DMS153 treated with DMSO at 0.1 percent for 48 hours (cell line): ENCODE results near the gene SNAP29.
"Not testable (repeated sequence)": the region's sequence is repeated elsewhere in the genome, so short reads cannot be mapped to it uniquely, and the experiment has no call there.

Source experiments
- DNase-seq: peaks from one replicate; lab custom pipeline; 2025; ENCODE audit not compliant: unreplicated experiment; lab: John Stamatoyannopoulos, UW

The SNAP29 gene

DNA sequence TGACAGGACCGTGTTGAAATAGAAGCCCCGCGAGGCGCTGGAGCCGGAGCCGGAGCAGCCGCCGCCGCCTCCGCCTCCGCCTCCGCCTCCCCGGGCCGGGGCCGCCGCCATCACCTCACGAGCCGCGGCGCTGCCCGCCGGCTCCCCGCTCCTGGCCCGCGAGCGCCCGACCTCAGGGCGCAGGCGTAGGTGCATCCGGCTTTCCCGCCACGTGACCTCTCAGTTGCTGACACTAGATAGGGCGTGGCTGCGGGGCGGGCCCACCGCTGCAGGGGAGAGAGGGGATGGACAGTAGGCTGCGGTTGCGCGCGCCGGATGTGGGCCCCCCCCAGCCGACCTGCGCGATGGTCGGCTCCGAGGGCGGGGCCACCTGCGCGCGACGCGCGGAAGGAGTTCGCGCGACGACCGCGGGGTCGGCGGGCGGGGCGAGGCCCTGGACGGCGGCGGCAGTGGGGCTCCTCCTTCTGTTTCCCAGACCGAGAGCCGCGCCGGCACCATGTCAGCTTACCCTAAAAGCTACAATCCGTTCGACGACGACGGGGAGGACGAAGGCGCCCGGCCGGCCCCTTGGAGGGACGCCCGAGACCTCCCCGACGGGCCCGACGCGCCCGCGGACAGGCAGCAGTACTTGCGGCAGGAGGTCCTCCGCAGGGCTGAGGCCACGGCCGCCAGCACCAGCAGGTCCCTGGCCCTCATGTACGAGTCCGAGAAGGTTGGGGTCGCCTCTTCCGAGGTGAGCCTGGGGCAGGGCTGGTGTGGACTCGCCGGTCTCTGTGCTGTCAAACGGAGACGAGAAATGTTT is at the start of gene SNAP29, which contains the start of gene PI4KA:
SNAP29 (plus strand) TSS at position 393 of the 802 bp plus-strand sequence; CDS start at position 497, 104 bp downstream.
PI4KA (minus strand) TSS at position 197 of the 802 bp plus-strand sequence; CDS start at position 111, 86 bp downstream.
- DNase-seq = peak; percentile 87

DNA sequence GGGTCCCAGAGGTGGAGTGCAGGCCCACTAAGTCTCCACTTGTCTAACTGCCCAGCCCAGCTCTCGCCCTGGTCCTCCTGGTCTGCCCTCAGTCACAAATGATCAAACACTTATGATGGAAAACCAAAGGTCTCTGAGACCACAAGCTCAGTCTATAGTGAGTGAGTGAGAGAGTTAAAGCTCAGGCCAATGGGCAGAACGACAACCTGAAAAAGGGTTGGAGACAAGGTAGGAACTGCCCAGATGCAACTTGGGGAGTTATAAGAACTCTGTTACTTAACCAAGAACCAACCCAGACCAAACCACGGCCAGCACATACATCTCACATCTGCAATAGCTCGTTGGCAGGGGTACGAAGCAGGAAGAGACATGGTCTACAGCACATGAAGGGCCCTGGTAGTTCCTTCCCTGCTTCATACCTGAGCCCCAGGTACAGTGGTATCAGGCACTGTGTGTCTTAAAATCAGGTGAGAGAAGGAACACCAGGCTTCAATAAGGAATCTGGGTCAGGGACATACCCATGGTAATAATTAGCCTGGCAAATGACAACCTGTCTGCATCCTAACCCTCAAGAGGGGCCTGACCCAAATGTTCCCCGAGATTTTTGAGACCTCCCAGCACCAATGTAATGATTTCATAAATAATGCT is 49.1 kb upstream of the SNAP29 start:
- no peak for DNase-seq

DNA sequence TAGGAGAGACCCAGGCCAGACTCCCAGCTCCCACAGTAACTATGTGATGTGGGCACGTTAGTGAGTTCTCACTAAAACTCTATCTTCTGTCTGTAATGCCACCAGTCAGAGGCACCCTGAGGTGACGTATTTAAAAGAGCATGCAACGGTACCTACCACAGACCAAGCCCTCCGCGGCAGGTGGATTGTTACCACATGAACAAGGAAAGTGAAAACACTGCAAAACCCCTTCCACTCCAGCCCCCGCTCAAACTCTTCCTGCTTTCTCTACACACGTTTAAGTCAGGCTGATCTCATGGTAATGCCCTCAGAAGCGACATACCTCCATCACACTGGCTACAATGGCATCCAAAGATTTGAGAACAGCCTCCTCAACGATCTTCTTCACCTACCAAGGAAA is 48.2 kb upstream of the SNAP29 start:
- no peak for DNase-seq

DNA sequence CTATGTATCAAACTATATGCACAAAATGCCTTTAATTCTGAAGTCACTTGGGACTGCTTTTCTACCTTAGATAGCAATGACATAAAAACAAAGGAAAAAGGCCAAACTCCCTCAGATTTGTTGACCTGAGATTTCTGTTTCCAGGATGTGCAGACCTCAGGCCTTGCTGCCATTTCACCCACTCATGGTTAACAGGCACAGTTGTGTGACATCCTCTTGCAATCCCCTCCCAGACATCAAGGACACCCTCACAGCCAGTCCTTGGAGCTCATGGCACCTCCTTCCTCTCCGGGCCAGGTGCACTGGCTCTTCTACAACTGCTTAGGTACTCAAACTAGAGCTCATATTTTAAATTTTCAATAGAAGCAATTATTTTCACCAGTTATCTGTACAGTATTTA is 47.6 kb upstream of the SNAP29 start:
- DNase-seq = no peak

DNA sequence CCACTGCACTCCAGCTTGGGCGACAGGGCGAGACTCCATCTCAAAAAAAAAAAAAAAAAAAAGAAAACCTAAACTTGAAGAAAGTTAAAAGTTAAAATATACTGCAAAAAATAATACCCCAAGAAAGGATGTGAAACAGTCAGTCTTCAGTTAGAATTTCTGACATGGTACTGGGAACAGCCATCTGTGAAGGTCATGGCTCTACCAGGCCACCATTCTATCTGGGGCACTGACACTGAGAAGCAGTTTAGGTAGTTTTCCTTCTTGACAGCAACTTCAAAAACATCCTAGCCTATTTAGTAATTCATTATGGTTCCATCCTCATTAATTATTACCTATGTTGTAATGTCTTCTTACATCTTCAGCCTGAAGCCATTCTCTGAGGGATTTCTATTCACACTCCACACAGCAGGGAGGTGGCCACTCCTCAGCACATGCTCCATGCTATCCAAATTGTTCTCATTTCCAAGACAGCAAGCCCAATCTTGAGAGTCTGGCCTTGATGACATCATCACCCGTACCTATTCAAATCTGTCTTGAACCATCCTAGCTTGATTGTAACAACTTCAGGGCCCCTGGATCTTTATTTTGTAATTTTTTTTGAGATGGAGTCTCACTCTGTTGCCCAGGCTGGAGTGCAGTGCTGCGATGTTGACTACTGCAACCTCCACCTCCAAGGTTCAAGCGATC is 46.7 kb upstream of the SNAP29 start:
- no peak for DNase-seq

DNA sequence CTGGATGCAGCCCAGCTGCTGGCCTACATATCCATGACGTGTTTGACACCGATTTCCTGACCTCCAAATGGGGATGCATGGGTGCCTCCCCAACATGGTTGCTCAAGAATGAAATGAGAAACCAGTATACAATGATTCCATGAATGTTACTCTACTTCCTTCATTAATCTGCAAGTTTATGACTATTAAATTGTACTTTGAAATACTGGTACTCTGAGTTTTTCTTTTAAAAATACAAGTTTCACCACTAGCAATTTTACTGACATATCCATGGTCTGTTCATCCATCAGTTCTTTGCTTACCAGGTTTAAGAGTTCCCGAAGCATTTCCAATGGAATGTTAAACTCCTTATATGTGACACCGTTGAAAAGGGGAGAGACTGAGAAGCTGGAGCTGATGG is 45.8 kb upstream of the SNAP29 start:
- DNase-seq = no peak

DNA sequence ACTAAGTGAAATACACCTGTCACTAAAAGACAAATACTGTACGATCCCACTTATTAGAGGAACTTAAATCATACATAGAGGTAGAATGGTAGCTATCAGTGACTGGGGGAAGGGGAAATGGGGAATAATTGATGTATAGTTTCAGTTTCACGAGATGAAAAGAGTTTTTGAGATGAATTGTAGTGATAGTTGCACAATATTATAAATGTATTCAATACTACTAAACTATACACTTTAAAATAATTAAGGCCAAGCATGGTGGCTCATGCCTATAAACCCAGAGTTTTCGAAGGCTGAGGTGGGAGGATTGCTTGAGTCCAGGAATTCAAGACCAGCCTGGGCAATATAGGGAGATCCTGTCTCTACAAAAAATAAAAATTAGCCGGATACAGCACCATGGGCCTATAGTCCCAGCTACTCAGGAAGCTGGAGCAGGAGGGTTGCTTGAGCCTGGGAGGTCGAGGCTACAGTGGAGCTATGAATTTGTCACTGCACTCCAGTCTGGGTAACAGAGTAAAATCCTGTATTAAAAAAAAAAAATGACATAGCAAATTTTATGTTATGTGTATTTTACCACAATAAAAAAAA is 44.5 kb upstream of the SNAP29 start:
- no peak for DNase-seq

DNA sequence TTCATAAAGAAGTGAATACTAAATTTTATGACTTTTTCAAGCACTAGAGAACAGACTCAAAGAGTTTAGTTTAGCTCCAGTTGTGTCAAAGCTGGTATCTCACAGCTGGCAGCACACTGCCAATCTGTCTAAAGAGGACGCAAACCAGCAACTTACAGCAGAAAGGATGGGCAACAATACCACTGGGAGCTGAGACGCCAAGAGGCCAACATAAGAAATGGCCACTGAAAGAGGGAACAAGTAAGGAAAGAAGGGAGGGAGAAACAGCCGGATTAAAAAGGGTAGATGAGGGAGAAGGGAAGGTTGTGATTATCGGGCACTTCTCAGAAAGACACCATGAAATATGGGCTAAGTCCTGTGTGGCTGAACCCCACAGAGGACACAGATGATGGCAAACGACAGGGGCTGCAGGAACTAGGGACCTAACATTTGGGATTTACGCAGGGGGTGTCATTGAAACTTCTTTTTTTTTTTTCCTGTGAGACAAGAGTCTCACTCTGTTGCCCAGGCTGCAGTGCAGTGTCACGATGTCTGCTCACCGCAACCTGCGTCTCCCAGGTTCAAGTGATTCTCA is 43.2 kb upstream of the SNAP29 start:
- DNase-seq = no peak

DNA sequence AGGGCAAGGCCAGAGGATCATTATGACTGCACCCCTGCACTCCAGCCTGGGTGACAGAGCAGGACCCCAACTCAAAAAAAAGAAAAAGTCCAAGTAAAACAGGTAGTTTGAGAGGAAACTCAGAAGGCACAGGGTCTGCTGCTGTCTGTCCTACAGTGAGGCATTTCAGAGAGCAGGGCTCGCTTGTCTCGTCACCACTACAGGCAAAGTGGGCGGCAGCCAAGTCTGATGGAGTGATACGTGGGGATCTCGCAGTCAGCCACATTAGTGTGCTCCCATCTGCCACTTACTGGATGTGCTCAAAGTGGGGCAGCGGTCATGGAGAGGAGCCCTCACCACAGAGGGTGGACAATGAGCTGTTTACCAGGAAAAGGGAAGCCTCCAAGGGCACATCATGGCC is 42.2 kb upstream of the SNAP29 start:
- DNase-seq = no peak

DNA sequence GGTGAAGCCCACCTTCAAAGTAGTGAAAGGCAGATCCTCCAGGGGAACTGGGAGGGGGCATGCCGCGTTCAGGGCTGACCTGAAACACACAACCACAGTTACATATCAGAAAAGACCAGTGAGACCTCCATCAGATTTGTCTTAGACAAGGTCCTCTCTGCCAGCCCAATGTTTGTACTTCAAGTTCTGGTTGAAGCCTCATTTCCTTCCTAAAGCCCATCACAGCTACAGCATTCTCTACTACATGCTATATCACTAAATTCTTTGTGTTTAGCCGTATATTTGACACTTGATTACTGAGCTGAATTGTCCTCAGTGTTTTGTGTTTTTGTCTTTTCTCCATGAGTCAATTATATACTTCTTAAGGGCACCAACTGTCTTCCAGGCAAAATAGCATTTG is 40.3 kb upstream of the SNAP29 start:
- no peak for DNase-seq

DNA sequence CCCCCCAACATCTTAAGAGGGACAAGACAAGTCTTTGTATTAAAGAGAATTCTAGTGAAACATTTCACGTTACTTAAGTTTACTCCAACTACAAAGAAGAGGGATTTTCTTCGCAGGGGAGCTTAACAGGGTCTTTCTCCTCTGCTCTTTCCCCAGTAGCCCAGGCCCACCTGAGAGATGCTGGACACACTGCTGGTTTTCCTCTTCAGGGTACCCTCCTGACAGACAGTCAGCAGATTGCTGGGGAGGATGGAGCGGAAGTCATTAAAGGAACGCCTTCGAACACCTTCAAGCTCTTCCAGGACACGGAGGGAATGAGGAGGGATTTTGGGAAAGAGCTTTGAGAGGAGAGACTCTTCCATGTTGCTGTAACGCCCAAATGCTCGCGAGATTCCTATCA is 39.3 kb upstream of the SNAP29 start:
- DNase-seq = no peak

DNA sequence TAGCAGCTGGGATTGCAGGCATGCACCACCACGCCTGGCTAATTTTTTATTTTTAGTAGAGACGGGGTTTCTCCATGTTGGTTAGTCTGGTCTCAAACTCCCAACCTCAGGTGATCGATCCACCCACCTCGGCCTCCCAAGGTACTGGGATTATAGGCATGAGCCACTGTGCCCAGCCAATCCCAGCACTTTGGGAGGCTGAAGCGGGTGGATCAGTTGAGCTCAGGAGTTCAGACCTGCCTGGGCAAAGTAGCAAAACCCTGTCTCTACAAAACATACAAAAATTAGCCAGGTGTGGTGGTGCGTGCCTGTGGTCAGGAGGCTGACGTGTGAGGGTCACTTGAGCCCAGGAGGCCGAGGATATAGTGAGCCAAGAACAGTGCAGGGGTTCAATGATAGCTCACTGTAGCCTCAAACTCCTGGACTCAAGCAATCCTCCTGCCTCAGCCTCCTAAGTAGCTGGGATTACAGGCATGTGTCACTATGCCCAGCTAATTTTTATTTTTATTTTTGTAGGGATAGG is 37.0 kb upstream of the SNAP29 start:
- not testable (repeated sequence) for DNase-seq

DNA sequence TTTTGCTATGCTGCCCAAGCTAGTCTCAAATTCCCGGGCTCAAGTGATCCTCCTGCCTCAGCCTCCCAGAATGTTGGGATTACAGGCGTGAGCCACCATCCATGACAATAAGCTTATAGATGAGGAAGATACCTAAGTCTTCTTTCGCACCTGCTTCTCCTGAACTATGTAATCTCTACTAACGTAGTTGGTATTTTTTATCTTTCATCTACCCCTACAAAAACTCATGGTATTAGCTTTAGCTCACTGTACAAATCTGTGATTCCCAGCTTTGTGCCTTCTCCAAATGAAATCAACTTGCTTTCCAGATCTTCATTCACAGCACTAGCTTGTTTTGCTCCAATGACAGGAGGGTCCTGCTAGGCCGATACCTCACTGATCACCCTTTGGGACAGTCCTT is 36.6 kb upstream of the SNAP29 start:
- DNase-seq = no peak

DNA sequence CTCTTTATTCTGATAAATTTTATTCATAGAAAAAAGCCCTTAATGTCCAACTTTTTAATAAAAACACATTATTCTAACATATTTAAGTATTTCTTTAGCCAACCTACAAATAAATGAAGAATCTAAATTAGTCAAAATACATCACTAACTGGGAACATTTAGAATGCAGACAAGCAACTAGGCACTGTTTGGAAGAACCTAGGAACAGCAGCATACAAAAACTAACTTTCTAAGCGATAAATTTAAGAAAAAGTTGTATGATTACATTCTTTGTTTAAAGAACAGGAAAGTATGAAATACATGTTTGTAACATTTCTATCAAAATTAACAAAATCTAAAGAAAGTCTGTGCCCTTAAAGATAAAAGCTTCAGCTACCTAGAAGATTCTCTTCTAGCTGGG is 35.5 kb upstream of the SNAP29 start:
- no peak for DNase-seq

DNA sequence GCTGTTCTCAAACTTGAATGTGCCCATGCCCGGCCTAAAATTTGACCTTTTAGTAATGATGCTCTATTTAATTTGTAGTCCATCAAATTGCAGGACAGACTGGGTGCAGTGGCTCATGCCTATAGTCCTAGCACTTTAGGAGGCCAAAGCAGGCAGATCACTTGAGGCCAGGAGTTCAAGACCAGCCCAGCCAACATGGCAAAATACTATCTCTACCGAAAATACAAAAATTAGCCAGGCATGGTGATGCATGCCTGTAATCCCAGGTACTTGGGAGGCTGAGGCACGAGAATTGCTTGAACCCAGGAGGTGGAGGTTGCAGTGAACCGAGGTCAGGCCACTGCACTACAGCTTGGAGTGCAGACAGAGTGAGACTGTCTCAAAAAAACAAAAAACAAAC is 33.6 kb upstream of the SNAP29 start:
- not testable (repeated sequence) for DNase-seq

DNA sequence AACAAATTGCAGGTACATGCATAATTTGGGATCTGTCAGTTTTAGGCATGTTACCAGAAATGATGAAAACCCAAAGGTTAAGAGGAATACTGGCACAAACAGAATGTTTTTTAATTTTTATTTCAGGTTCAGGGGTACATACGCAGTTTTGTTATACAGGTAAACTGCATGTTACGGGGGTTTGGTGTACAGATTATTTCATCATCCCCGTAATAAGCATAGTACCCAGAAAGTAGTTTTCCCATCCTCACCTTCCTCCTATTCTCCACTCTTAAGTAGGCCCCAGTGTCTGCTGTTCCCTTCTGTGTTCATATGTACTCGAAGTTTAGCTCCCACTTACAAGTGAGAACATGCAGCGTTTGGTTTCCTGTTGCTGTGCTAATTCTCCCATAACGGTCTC is 33.2 kb upstream of the SNAP29 start:
- DNase-seq = no peak

DNA sequence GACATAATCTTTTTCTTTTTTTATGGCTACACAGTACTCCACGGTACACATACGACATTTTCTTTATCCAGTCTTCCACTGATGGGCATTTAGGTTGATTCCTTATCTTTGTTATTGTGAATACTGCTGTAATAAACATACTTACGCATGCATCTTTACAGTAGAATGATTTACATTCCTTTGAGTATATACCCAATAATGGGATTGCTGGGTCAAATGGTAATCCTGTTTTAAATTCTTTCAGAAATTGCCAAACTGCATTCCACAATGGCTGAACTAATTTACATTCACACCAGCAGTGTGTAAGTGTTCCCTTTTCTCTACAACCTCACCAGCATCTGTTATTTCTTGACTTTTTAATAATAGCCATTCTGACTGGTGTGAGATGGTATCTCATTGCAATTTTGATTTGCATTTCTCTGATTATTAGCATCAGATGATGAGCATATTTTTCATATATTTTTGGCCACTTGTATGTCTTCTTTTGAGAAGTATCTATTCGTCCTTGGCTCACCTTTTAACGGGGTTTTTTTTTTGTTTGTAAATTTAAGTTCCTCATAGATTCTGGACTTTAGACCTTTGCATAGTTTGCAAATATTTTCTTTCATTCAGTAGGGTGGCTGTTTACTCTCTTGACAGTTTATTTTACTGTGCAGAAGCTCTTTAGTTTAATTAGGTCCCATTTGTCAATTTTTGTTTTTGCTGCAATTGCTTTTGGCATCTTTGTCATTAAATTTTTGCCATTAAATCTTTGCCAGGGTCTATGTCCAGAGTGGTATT is 32.2 kb upstream of the SNAP29 start:
- DNase-seq = not testable (repeated sequence)

DNA sequence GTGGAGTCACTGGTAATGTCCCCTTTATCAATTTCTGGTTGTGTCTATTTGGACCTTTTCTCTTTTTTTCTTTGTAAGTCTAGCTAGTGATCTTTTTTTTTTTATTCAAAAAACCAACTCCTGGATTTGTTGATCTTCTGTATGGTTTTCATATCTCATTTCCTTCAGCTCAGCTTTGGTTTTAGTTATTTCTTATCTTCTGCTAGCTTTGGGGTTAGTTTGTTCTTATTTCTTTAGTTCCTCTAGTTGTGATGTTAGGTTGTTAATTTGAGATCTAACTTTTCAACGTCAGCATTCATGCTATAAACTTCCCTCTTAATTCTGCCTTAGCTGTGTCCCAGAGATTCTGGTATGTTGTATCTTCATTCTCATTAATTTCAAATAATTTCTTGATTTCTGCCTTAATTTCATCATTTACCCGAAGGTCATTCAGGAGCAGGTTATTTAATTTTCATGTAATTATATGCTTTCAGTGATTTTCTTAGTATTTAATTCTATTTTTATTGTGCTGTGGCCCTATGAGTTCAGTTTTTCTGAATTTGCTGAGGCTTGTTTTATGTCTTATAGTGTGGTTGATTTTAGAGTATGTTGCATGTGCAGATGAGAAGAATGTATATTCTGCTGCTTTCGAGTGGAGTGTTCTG is 29.2 kb upstream of the SNAP29 start:
- DNase-seq = no peak

DNA sequence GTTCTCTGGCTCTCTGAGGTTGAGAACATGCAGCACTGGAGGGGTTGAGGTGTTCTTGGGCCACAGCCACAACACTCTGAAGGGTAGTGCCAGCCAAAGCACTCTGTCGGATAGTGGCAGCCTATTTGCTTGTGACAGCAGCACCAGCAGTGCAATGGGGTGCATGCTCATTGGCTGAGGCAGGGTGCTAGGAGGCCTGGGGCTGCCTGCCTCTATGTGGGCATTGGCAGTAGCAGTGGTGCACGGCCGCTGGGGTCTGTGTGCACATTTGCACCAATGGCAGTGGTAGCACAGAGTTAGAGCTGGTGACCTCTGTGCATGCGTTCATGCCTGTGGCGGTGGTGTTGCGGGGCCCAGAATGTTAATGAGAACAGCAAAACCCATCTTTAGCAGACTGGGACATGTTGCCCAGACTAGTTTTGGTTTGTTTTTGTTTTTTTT is 25.6 kb upstream of the SNAP29 start:
- no peak for DNase-seq

DNA sequence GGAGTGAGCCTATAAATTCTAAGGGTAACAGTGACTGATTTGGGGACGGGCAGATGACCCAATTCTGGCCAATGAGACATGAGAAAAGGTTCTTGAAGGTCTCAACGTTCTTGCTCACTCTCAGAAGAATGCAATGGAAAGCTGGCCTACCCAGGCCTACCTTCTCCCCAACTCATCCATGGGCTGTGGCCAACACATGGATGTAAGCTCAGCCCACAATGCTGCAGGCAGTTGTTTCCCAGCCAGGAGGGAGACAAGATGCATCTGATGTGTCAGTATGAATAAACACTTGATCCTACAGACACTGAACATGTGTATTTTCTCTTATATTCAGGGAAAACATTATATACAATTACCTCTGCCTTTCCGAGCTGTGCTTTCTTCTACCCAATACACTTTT is 24.6 kb upstream of the SNAP29 start:
- DNase-seq = no peak
